NCI-H446 (cell line): ENCODE results near the gene LMF1.
"Not testable (repeated sequence)": the region's sequence is repeated elsewhere in the genome, so short reads cannot be mapped to it uniquely, and the experiment has no call there.

Experiments
- DNase-seq, 2 experiments: peaks; one replicate each; lab custom pipeline; 2025; lab: John Stamatoyannopoulos, UW

LMF1 gene

GRCh38 chr16:895371-895770, 75.4 kb downstream of the LMF1 start:
- no peak for DNase-seq

- DNase-seq, result no peak
Observed at GRCh38 chr16:894841-895240, 75.9 kb downstream of the LMF1 start.

GRCh38 chr16:894136-894535, 76.6 kb downstream of the LMF1 start:
- DNase-seq, result no peak

- no peak for DNase-seq
Observed at GRCh38 chr16:893360-893759, 77.4 kb downstream of the LMF1 start.

GRCh38 chr16:892536-893255, 78.1 kb downstream of the LMF1 start:
- DNase-seq, result no peak

GRCh38 chr16:892006-892405, 78.8 kb downstream of the LMF1 start:
- DNase-seq, result no peak

- DNase-seq, result no peak
Observed at GRCh38 chr16:891353-891740, 79.4 kb downstream of the LMF1 start.

- no peak for DNase-seq
Observed at GRCh38 chr16:890716-891352, 80.0 kb downstream of the LMF1 start.

GRCh38 chr16:890217-890616, 80.6 kb downstream of the LMF1 start:
- DNase-seq, result no peak

- DNase-seq, result no peak
Observed at GRCh38 chr16:889586-889985, 81.2 kb downstream of the LMF1 start.

GRCh38 chr16:888901-889570, 81.7 kb downstream of the LMF1 start:
- no peak for DNase-seq

- DNase-seq, result not testable (repeated sequence)
Observed at GRCh38 chr16:888456-888855, 82.3 kb downstream of the LMF1 start.

GRCh38 chr16:887846-888245, 82.9 kb downstream of the LMF1 start:
- DNase-seq, result no peak

GRCh38 chr16:886802-887731, 83.7 kb downstream of the LMF1 start:
- DNase-seq, result no peak

GRCh38 chr16:886084-886543, 84.7 kb downstream of the LMF1 start:
- DNase-seq, result no peak

GRCh38 chr16:885391-885790, 85.4 kb downstream of the LMF1 start:
- no peak for DNase-seq

- DNase-seq, result no peak
Observed at GRCh38 chr16:884232-884631, 86.6 kb downstream of the LMF1 start.

GRCh38 chr16:883781-884180, 87.0 kb downstream of the LMF1 start:
- DNase-seq, result no peak

- no peak for DNase-seq
Observed at GRCh38 chr16:883340-883739, 87.4 kb downstream of the LMF1 start.

GRCh38 chr16:882671-883070, 88.1 kb downstream of the LMF1 start:
- not testable (repeated sequence) for DNase-seq

- no peak for DNase-seq
Observed at GRCh38 chr16:882256-882655, 88.5 kb downstream of the LMF1 start.
